Breast epithelium (tissue), 4 donors: ENCODE measurements around the gene FEN1. TPM values are rescaled to one million over a fixed set of nuclear protein-coding genes. Genes with fewer than 3 reads are reported as not detected.

Experiments used
- DNase-seq, 2 donors: peaks; one replicate each; pipeline ENCODE4 v3.0.0-alpha.2; 2019; ENCODE audit warnings: low spot score in 2 of 2
- H3K27ac ChIP-seq, 2 donors: fragments of 200-600 bp; sonication (generic) in 1 of 2; one replicate each; pipeline ENCODE4 v1.5.1; 2016 to 2019; ENCODE audit warnings: mild to moderate bottlenecking in 1 of 2
- H3K27me3 ChIP-seq, 2 donors: fragments of 200-600 bp; sonication (generic) in 1 of 2; one replicate each; pipeline versions ENCODE4 v1.5.1 to v1.6.0; 2017 to 2019; ENCODE audit warnings: control low read depth in 1 of 2, mild to moderate bottlenecking in 1 of 2
- H3K36me3 ChIP-seq: fragments of 200-600 bp; one replicate; pipeline ENCODE4 v1.5.1; 2019
- H3K4me1 ChIP-seq, 2 donors: fragments of 200-600 bp; sonication (generic); one replicate each; pipeline ENCODE4 v1.5.1; 2016 to 2019; ENCODE audit warnings: control low read depth in 1 of 2
- H3K4me3 ChIP-seq, 3 donors: fragments of 200-600 bp; sonication (generic); 1 replicate in 2 of 3; 2 replicates in 1 of 3; pipeline ENCODE4 v1.5.1; 2016 to 2019; ENCODE audit warnings: mild to moderate bottlenecking in 3 of 3, moderate library complexity in 2 of 3
- H3K9me3 ChIP-seq, 2 donors: fragments of 200-600 bp; sonication (generic) in 1 of 2; one replicate each; pipeline ENCODE4 v1.5.1; 2016 to 2019; ENCODE audit warnings: control low read depth in 1 of 2
- POLR2A ChIP-seq: fragments of 450-650 bp; IDR thresholded peaks from one replicate; pipeline ENCODE4 v1.6.1; 2016; ENCODE audit warnings: antibody characterized with exemption, mild to moderate bottlenecking, moderate library complexity
- POLR2AphosphoS5 ChIP-seq, 3 donors: sonication (generic); formaldehyde crosslinking; IDR thresholded peaks; one replicate each; pipeline ENCODE4 v1.6.1; 2017; ENCODE audit warnings: antibody characterized with exemption in 3 of 3
- intact Hi-C: fragments of 100-400 bp; cut with DNase I; formaldehyde crosslinking; loops from one replicate; pipeline ENCODE4 v1.15.1; 2023; ENCODE audit warnings: low total_unique reads
- total RNA-seq, 3 donors: library from RNA; depleted of rRNA; stranded (reverse); fragments of >200 nt; gene quantifications; one replicate each; pipeline ENCODE4 v1.1.0, GENCODE V29; 2016
- TF ChIP-seq, protein P1 (sequence below), 3 donors: fragments of 450-650 bp; IDR thresholded peaks; one replicate each; pipeline ENCODE4 v1.5.1; 2016 to 2017; ENCODE audit warnings: antibody characterized with exemption in 3 of 3, mild to moderate bottlenecking in 3 of 3, moderate library complexity in 3 of 3

Gene FEN1
- total RNA-seq, 3 donors from 2014 or later: 5.9 to 9.2 (median 8.5) TPM

DNA sequence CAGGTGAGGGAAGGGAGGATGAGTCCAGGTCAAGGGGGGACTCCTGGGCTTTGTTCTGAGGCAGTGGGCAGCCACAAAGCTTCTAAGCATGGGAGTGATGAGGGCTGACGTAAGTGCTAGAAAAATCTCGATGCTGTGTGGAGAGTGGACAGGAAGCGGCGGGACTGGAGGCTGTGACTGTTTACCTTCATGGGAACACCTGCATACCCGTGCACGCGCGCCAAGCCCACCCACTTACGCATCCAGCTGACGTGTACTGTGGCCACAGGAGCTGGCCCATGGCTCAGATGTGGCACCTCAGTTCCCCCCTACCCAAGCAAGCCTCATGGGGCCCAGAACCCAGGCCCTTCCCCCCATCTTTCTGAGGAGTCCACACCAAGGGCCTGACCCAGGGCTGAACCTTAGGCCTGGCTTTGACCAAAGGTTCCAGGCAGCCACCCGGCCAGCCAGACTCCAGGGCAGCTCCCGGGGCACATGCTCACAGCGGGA lies 26.3 kb upstream of the FEN1 start:
- TF ChIP-seq POLR2A (no peak), POLR2AphosphoS5 (IDR thresholded peaks at IDR 0.05) (no peak)
- TF ChIP-seq, protein P1, sequence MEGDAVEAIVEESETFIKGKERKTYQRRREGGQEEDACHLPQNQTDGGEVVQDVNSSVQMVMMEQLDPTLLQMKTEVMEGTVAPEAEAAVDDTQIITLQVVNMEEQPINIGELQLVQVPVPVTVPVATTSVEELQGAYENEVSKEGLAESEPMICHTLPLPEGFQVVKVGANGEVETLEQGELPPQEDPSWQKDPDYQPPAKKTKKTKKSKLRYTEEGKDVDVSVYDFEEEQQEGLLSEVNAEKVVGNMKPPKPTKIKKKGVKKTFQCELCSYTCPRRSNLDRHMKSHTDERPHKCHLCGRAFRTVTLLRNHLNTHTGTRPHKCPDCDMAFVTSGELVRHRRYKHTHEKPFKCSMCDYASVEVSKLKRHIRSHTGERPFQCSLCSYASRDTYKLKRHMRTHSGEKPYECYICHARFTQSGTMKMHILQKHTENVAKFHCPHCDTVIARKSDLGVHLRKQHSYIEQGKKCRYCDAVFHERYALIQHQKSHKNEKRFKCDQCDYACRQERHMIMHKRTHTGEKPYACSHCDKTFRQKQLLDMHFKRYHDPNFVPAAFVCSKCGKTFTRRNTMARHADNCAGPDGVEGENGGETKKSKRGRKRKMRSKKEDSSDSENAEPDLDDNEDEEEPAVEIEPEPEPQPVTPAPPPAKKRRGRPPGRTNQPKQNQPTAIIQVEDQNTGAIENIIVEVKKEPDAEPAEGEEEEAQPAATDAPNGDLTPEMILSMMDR (IDR thresholded peaks at IDR 0.05): no peak
- H3K4me1 ChIP-seq: no peaks in the 10 kb centered on the region
- no peaks in the 10 kb centered on the region for H3K9me3 ChIP-seq
- no peak overlapping the region for H3K4me3 ChIP-seq
- H3K27ac ChIP-seq: no peak overlapping the region
- intact Hi-C loops: no loop called here
- H3K36me3 ChIP-seq: no peaks in the 10 kb centered on the region
- DNase-seq: no peak
- H3K27me3 ChIP-seq: no peaks in the 10 kb centered on the region

DNA sequence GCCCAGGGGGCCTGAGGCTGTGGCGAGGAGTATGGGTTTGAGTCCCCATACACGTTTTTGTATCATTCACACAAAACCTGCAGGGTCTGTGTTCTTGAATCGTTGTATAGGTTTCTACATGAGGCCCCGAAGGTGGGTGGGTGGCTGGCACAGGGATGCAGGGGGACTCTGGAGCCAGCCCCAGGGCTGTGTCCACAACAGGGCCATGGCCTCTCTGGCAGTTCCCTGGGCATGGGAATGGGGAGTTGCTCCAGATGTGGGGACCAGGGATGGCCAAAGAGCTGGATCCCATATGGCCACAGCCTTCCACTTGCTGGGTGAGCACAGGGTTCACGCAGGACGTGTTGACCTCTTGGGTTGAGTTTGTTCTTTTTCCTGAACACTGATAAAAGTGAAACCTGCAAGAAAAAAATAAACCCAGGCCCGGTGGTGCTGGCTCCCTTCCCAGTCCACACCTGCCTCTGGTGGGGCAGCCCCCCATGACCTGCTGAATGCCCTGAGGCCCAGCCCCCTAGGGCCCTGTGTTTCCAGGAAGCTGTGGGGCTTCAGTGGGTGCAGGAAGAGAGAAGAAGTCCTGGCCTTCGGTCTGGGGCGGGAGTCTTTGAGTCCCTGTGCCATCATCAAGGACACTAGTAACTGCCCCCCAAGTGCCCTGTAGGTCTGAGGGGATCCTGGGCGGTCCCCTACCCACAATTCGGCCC lies 24.2 kb upstream of the FEN1 start:
- intact Hi-C loops: loop anchor here (1.0 kb wide), 1 partner anchor 16 kb away; no protein-coding TSS in a partner anchor
- Histone ChIP-seq H3K36me3 (no peaks in the 10 kb centered on the region), H3K4me3 (no peak overlapping the region), H3K9me3 (no peaks in the 10 kb centered on the region), H3K4me1 (no peaks in the 10 kb centered on the region), H3K27me3 (no peaks in the 10 kb centered on the region), H3K27ac (no peak overlapping the region)
- no peak for DNase-seq
- TF ChIP-seq POLR2AphosphoS5 (IDR thresholded peaks at IDR 0.05) (no peak), POLR2A (no peak)
- TF ChIP-seq, protein P1 (IDR thresholded peaks at IDR 0.05): no peak

DNA sequence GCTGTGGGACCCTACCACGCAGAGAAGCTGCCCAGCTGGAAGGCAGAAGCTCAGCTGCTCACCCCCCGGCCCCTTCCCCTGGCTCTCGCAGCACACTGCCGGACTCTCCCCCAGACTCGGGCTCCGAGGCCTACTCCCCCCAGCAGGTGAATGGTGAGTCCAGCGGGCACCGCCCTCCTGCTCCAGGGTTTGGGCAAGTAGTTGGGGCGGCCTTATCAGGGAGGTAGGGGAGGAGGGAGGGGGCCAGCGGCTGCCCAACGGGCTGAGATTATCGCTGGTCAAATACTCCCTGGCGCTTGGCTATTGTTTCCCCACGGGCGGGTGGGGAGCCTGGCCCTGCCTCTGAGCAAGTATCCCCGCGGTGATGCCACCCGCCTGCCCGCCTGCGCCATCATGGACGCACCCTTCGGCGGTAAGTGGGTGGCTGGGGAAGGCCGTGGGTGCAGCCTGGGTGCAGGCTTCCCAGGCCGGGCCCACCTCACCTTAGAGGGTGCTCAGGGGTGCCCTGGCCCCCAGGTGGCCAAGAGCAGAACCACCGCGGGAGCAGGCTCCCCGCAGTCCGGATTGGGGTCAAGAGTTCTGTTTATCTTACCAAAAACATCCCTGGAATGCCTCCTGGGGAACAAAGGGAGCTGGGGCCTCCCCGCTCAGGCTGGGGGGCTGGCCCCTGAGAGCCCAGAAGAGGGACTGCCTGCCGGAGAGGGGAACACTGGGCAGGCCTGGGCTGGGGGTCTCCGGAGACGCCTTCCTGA lies 23.4 kb upstream of the FEN1 start:
- TF ChIP-seq POLR2AphosphoS5 (IDR thresholded peaks at IDR 0.05): no peak
- H3K27ac ChIP-seq: no peak overlapping the region
- DNase-seq: no peak

DNA sequence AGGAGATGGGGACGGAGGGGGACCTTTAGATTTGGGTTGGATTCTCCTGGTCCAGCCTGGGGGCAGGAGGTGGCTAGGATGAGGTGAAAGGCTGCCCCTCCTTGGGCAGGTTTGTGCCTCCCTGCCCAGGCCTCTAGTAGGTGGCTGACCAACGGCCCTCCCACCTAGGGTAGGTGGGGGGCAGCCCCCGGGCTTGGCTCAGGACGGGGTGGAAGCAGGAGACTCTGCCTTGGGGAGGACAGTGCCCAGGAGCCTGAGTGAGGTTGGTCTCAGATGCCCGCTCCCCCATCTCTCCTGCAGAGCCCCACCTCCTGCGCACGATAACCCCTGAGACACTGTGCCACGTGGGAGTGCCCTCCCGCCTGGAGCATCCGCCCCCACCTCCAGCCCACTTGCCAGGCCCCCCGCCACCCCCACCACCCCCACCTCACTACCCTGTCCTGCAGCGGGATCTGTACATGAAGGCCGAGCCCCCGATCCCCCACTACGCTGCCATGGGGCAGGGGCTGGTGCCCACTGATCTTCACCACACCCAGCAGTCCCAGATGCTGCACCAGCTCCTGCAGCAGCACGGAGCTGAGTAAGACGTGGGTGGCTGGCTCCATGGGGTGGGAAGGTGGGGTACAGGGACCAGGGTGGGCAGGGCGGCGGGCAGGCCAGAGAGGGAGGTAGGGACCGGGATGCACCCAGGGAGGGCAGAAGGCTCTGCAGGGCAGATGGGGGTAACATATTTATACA lies 22.6 kb upstream of the FEN1 start:
- no peaks in the 10 kb centered on the region for H3K9me3 ChIP-seq
- no peaks in the 10 kb centered on the region for H3K4me1 ChIP-seq
- H3K4me3 ChIP-seq: no peak overlapping the region
- intact Hi-C loops: no loop called here
- no peak for DNase-seq
- H3K27me3 ChIP-seq: no peaks in the 10 kb centered on the region
- H3K27ac ChIP-seq: no peak overlapping the region
- H3K36me3 ChIP-seq: no peaks in the 10 kb centered on the region
- TF ChIP-seq POLR2AphosphoS5 (IDR thresholded peaks at IDR 0.05): no peak
- TF ChIP-seq, protein P1 (IDR thresholded peaks at IDR 0.05): no peak
- no peak for TF ChIP-seq POLR2A

More for the DNA sequence above, 23.4 kb upstream of the FEN1 start:
- no peaks in the 10 kb centered on the region for H3K9me3 ChIP-seq
- H3K4me3 ChIP-seq: no peak overlapping the region
- H3K27me3 ChIP-seq: no peaks in the 10 kb centered on the region
- H3K4me1 ChIP-seq: no peaks in the 10 kb centered on the region
- no peaks in the 10 kb centered on the region for H3K36me3 ChIP-seq
- intact Hi-C loops: no loop called here

DNA sequence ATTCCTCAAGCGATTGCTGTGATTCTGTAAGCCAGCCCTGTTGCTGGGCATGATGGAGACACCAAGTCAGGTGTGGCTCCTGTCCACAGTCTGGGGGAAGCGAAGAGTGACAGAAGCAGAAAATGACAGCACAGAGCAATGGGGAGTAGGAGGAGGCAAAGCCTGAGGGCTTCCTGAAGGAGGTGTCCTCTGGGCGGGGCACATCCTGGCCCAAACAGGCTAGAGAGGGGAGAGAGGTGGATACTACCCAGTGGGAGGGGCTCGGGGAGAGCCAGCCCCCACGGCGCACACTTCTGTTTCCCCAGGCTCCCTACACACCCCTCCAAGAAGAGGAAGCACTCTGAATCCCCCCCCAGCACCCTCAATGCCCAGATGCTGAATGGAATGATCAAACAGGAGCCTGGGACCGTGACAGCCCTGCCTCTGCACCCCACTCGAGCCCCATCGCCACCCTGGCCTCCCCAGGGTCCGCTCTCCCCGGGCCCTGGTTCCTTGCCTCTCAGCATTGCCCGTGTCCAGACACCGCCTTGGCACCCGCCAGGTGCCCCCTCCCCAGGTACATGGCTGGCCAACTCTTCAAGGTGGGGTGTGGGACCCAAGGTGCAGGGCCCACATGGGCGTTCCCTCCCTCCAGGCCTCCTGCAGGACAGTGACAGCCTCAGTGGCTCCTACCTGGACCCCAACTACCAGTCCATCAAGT lies 21.4 kb upstream of the FEN1 start:
- Histone ChIP-seq H3K9me3 (no peaks in the 10 kb centered on the region), H3K4me1 (no peaks in the 10 kb centered on the region), H3K4me3 (no peak overlapping the region), H3K27ac (no peak overlapping the region), H3K27me3 (no peaks in the 10 kb centered on the region), H3K36me3 (no peaks in the 10 kb centered on the region)
- TF ChIP-seq, protein P1 (IDR thresholded peaks at IDR 0.05): no peak
- no peak for TF ChIP-seq POLR2AphosphoS5 (IDR thresholded peaks at IDR 0.05)
- no peak for TF ChIP-seq POLR2A
- DNase-seq: no peak
- intact Hi-C loops: no loop called here
